NCI-H187 treated with DMSO at 0.1 percent for 48 hours (cell line): ENCODE results near the gene ZBTB4.

ENCODE experiments used
- DNase-seq: peaks from one replicate; lab custom pipeline; 2025; lab: John Stamatoyannopoulos, UW

The ZBTB4 gene, protein sequence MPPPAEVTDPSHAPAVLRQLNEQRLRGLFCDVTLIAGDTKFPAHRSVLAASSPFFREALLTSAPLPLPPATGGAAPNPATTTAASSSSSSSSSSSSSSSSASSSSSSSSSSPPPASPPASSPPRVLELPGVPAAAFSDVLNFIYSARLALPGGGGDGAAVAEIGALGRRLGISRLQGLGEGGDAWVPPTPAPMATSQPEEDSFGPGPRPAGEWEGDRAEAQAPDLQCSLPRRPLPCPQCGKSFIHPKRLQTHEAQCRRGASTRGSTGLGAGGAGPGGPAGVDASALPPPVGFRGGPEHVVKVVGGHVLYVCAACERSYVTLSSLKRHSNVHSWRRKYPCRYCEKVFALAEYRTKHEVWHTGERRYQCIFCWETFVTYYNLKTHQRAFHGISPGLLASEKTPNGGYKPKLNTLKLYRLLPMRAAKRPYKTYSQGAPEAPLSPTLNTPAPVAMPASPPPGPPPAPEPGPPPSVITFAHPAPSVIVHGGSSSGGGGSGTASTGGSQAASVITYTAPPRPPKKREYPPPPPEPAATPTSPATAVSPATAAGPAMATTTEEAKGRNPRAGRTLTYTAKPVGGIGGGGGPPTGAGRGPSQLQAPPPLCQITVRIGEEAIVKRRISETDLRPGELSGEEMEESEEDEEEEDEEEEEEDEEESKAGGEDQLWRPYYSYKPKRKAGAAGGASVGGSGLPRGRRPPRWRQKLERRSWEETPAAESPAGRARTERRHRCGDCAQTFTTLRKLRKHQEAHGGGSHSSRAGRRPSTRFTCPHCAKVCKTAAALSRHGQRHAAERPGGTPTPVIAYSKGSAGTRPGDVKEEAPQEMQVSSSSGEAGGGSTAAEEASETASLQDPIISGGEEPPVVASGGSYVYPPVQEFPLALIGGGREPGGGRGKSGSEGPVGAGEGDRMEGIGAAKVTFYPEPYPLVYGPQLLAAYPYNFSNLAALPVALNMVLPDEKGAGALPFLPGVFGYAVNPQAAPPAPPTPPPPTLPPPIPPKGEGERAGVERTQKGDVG

DNA sequence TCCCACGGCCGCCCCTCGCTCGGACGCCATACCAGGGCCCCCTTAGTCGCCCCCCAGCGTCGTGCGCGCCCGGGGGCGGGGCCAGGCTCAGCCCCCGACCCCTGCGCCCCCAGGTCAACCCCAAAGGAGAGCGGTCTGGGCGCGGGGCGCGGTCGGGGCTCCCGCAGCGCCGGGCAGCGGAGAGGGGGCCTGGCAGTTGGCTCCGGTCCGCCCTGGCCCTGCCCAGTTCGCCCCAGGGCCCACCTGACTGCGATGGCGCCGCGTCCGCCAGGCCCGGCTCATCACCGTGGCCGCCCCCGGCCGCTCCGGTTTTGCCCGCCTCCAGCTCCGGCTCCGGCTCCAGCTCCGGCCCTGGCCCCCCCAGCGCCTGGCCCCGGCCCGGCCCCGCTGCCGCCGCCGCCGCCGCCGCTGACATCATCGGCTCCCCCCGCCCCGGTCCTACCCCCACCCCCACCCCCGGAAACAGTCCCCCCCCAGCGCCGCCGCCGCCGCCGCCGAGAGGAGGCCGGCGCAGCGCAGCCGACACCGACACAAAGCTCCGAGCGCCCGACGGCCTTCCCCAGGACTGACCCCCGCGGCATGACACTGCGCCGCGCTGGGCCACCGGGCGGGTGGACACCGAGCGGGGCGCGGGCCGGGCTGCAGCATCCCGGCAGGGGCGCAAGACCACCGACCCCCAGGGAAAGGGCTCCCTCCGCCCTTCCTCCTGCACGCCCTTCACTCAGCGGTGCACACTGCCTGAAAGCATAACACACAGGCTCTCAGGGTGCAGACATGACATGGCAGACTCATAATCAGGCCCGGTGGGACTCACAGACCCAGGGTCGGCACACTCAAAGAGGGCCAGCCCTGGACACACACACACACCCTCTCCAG lies at the start of gene ZBTB4:
ZBTB4 (minus strand) TSS at position 419 of the 876 bp plus-strand sequence. CDS start 12,830 bp downstream, outside the sequence.
- no peak for DNase-seq

GRCh38 chr17:7528842-7529241 lies 49.4 kb upstream of the ZBTB4 start:
- DNase-seq, result no peak

DNA sequence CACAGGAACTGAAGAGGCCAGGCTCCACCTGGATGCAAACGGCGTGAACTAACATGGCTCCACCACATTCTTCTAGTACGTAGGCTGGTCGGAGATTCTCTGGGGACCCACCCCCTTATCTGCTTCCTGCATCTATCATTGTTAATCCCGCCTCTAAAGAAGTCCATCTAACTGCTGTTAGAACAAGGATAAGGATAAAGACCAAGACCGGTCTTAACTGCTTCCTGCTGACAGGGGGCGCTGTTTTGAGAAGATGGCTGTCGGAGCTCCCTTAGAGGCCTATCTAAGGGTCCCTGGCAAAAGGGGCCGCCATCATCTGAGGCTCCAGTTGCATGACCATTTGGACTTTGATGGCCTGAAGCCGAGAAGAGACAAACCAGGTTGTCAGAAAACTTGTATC lies 43.6 kb upstream of the ZBTB4 start:
- DNase-seq, result no peak

- DNase-seq, result no peak
Observed at GRCh38 chr17:7515911-7516610, 36.6 kb upstream of the ZBTB4 start.

- no peak for DNase-seq
Observed at GRCh38 chr17:7513850-7514419, 34.5 kb upstream of the ZBTB4 start.

DNA sequence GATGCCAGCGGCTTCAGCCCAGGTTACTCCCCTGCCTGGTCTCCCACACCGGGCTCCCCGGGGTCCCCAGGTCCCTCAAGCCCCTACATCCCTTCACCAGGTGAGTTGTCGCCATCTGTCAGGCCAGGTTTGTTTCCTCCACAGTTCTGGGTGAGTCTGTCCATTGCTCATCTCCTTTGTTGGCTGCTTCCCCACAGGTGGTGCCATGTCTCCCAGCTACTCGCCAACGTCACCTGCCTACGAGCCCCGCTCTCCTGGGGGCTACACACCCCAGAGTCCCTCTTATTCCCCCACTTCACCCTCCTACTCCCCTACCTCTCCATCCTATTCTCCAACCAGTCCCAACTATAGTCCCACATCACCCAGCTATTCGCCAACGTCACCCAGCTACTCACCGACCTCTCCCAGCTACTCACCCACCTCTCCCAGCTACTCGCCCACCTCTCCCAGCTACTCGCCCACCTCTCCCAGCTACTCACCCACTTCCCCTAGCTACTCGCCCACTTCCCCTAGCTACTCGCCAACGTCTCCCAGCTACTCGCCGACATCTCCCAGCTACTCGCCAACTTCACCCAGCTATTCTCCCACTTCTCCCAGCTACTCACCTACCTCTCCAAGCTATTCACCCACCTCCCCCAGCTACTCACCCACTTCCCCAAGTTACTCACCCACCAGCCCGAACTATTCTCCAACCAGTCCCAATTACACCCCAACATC lies 33.6 kb upstream of the ZBTB4 start:
- DNase-seq, result no peak

- no peak for DNase-seq
Observed at GRCh38 chr17:7512105-7512504, 32.7 kb upstream of the ZBTB4 start.

DNA sequence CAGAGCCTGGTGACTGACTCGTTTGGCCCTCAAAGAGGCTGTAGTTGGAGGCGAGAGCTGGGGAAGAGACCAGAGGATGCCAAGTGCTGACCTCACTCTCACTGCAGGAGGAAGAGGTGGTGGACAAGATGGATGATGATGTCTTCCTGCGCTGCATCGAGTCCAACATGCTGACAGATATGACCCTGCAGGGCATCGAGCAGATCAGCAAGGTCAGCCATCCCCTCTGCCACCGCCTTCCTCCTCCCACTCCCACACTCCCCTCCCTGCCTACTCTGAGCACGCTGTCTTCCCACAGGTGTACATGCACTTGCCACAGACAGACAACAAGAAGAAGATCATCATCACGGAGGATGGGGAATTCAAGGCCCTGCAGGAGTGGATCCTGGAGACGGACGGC lies 31.7 kb upstream of the ZBTB4 start:
- no peak for DNase-seq

GRCh38 chr17:7509937-7510336 lies 30.5 kb upstream of the ZBTB4 start:
- no peak for DNase-seq

- no peak for DNase-seq
Observed at GRCh38 chr17:7508846-7509245, 29.4 kb upstream of the ZBTB4 start.

DNA sequence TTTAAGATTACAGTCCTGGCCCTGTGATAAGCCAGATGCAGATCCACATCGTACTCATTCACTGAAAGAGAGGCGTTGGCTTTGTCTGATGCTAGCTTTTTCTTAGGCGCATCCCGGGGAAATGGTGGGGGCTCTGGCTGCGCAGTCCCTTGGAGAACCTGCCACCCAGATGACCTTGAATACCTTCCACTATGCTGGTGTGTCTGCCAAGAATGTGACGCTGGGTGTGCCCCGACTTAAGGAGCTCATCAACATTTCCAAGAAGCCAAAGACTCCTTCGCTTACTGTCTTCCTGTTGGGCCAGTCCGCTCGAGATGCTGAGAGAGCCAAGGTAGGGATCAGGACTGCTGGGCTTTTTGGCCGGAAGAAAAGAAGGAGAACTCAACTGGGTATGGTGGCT lies 28.7 kb upstream of the ZBTB4 start:
- DNase-seq, result no peak

- no peak for DNase-seq
Observed at GRCh38 chr17:7503521-7503920, 24.1 kb upstream of the ZBTB4 start.

DNA sequence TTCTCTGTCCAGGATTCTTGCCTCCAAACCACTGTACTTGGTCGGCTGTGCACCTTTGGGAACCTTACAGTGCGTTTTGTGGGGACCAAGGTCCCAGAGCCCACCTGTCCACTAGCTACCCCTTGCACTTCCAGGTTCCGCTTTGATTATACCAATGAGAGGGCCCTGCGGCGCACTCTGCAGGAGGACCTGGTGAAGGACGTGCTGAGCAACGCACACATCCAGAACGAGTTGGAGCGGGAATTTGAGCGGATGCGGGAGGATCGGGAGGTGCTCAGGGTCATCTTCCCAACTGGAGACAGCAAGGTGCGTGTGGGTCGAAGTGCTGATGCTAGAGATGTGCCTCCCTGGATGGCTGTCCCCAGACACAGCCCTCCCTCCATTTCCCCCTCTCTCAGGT lies 23.6 kb upstream of the ZBTB4 start:
- DNase-seq, result no peak

DNA sequence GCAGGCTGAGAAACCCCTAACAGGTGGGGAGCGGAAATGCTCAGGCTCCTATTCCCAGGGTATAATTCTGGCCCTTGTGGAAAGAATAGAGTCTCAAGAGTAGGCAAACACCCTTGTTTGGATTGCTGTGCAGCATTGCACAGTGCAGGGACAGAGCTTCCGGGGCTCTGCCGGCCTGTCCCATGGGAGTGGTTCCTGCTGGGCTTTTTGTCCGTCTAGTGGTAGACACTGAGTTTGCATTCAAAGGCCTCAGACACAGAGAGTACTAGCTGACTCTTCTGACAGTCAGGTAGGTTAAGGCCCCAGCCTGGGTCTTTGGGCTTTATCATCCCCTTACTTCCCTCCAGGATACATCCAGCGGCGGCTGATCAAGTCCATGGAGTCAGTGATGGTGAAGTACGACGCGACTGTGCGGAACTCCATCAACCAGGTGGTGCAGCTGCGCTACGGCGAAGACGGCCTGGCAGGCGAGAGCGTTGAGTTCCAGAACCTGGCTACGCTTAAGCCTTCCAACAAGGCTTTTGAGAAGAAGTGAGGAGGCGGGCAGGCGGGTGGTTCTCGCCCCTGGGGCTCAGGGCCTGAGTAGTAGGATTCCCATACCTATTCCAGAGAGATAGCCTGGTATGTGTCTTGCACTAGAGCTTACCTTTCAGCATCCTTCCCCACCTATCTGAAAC lies 22.9 kb upstream of the ZBTB4 start:
- no peak for DNase-seq

DNA sequence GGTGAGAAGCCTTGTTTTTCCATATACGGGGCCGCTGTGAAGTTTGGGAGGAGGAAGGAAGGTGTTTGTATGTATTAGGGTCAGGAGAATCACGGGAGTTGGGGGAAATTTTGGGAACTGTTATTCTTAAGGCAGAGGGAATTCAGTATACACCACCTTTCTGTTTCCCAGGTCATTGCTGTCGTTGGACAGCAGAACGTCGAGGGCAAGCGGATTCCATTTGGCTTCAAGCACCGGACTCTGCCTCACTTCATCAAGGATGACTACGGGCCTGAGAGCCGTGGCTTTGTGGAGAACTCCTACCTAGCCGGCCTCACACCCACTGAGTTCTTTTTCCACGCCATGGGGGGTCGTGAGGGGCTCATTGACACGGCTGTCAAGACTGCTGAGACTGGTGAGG lies 22.3 kb upstream of the ZBTB4 start:
- no peak for DNase-seq

GRCh38 chr17:7499161-7499560 lies 19.7 kb upstream of the ZBTB4 start:
- DNase-seq, result no peak

DNA sequence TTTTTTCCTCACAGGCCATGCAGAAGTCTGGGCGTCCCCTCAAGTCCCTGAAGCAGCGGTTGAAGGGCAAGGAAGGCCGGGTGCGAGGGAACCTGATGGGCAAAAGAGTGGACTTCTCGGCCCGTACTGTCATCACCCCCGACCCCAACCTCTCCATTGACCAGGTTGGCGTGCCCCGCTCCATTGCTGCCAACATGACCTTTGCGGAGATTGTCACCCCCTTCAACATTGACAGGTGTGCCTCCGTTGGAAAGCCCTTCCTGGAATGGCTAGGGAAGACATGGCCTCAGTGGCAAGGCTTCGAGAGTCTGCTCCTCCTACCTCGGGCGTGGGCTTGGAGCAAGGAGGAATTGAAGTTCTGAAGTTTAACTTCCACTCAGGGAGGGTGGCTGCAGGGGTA lies 18.2 kb upstream of the ZBTB4 start:
- DNase-seq, result no peak

DNA sequence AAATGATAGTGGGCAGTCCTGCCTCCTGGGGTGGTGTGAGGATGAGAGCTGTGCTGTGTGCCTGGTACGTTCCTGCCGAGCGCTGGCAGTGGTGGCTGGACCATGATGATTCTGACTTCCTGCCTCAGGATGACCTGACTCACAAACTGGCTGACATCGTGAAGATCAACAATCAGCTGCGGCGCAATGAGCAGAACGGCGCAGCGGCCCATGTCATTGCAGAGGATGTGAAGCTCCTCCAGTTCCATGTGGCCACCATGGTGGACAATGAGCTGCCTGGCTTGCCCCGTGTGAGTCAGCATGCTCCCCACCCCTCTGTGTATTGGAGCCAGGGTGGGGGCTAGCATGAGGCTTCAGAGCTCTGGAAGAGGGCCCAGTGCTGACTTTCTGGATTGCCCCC lies 17.8 kb upstream of the ZBTB4 start:
- no peak for DNase-seq

- no peak for DNase-seq
Observed at GRCh38 chr17:7496470-7497183, 17.2 kb upstream of the ZBTB4 start.
